ENCODE measurements around the gene UTF1. TPM values are rescaled to one million over a fixed set of nuclear protein-coding genes. Genes with fewer than 3 reads are reported as not detected.
"Not testable (repeated sequence)": the region's sequence is repeated elsewhere in the genome, so short reads cannot be mapped to it uniquely, and the experiment has no call there.

The UTF1 gene
- total and polyA plus RNA-seq, 11 donors = not detected

DNA sequence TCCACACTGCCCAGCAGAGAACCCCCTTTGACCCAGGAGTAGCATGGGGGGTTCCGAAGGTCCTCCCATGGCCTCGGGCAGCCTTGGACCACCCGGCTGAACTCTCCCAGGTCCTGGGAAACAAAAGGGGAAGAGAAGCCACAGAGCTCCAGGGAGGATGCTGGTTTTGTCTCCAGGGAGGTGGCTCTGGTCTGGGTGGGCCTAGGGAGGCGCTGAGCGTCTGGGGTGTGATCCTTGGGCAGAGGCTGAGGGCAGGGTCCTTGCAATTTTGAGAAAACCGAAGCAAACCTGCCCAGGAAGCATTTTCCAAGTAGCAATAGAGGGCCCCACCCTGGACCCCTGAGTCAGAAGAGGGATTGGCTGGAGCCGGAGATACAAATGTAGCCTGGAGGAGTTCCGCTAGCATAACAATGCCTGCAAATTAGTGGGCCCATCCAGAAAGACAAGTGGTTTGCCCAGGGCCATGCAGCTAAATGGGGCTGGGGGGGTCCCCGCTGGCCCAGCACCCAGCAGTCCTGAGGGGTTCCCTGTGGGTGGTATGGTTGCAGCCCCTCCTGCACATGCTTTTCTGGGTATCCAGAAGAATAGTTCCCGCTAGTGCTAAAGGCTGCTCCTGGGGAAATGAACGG is 2.0 kb downstream of the UTF1 start:
- TF ChIP-seq, protein P1, sequence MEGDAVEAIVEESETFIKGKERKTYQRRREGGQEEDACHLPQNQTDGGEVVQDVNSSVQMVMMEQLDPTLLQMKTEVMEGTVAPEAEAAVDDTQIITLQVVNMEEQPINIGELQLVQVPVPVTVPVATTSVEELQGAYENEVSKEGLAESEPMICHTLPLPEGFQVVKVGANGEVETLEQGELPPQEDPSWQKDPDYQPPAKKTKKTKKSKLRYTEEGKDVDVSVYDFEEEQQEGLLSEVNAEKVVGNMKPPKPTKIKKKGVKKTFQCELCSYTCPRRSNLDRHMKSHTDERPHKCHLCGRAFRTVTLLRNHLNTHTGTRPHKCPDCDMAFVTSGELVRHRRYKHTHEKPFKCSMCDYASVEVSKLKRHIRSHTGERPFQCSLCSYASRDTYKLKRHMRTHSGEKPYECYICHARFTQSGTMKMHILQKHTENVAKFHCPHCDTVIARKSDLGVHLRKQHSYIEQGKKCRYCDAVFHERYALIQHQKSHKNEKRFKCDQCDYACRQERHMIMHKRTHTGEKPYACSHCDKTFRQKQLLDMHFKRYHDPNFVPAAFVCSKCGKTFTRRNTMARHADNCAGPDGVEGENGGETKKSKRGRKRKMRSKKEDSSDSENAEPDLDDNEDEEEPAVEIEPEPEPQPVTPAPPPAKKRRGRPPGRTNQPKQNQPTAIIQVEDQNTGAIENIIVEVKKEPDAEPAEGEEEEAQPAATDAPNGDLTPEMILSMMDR (IDR thresholded peaks at IDR 0.05) = no peak
- no peak for TF ChIP-seq POLR2A (IDR thresholded peaks at IDR 0.05)
- H3K9me3 ChIP-seq = no peaks in the 10 kb centered on the region
- peaks cover 50 to 91% (median 78%) of the 10 kb centered on the region in 9 donors for H3K27me3 ChIP-seq
- no peak overlapping the region for H3K4me3 ChIP-seq
- ATAC-seq (no peak), DNase-seq (no peak)
- H3K4me1 ChIP-seq = peaks cover 0 to 35% (median 4%) of the 10 kb centered on the region in 12 donors
- H3K36me3 ChIP-seq = no peaks in the 10 kb centered on the region
- no peak overlapping the region for H3K27ac ChIP-seq
- intact Hi-C loops (cut with DNase I) = no loop called here
- WGBS, 4 donors = 40 to 52% (median 45%) methylated on average over 11 of the region's 11 CpGs

DNA sequence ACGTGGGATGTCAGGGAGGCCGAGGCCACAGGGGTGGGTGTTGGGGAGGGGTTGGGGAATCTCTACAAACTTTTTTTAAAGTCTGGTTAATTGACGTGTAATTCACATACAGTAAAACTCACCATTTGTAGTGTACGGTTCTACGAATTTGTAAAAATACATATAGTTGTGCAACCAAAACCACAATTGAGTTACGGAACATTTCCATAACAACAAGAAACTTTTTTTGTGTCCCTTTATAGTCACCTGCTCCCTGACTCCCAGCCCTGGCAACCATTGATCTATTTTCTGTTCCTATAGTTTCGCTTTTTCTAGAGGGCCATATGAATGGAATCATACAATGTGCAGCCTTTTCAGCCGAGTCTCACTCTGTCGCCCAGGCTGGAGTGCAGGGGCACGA is 4.8 kb downstream of the UTF1 start:
- H3K36me3 ChIP-seq; H3K27ac ChIP-seq; DNase-seq; H3K9me3 ChIP-seq; ATAC-seq; intact Hi-C loops (cut with DNase I): not testable (repeated sequence)
- Histone ChIP-seq H3K4me3 (peak overlapping the region in 1 of 12 donors; percentile 55), H3K27me3 (peaks cover 54 to 93% (median 84%) of the 10 kb centered on the region in 9 donors), H3K4me1 (peaks cover 0 to 45% (median 5%) of the 10 kb centered on the region in 12 donors)
- WGBS, 4 donors = 54 to 60% (median 59%) methylated on average over 8 to 10 of the region's 10 CpGs

DNA sequence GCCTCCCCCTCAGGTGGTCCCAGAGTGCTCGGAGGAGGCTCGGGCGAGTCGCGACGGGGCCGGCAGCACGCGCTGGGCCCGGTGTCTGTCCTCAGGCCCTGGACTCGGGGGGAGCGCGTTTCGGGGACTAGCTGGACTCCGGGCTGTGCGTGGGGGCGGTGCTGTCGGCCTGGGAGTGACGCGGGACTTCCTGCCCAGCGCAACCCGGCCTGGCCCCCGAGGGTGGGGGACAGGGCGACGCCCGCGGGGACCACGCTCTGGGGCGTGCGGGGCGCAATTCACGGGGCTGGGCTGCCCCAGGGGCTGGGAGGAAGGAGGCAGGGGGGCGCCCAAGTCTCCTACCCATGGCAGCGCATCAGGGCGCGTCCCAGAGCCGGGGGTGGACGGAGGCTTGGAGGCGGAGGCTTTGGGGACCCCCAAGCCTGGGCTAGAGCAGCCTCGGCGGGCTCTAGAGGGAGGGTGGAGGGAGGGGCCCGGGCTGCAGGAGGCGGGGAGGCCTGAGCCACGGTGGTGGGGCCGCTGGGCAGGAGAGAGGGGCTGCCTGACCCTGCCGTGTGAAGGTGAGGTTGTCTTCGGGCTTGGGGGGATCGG is 5.3 kb downstream of the UTF1 start:
- peak in 3 of 4 donors; percentile 18 to 70 (median 45) for ATAC-seq
- Histone ChIP-seq H3K27me3 (peaks cover 52 to 93% (median 86%) of the 10 kb centered on the region in 9 donors), H3K36me3 (no peaks in the 10 kb centered on the region), H3K27ac (peak overlapping the region in 5 of 12 donors; percentile 13 to 61 (median 39)), H3K4me3 (peak overlapping the region in 7 of 12 donors; percentile 18 to 55 (median 31)), H3K4me1 (peaks cover 0 to 43% (median 4%) of the 10 kb centered on the region in 12 donors), H3K9me3 (no peaks in the 10 kb centered on the region)
- intact Hi-C loops (cut with DNase I) = no loop called here
- TF ChIP-seq, protein P1 (IDR thresholded peaks at IDR 0.05) = no peak
- no peak for TF ChIP-seq POLR2A (IDR thresholded peaks at IDR 0.05)
- peak in 1 of 5 donors; percentile 39 for DNase-seq
- WGBS, 4 donors = 1 to 3% (median 3%) methylated on average over 13 to 48 of the region's 48 CpGs

DNA sequence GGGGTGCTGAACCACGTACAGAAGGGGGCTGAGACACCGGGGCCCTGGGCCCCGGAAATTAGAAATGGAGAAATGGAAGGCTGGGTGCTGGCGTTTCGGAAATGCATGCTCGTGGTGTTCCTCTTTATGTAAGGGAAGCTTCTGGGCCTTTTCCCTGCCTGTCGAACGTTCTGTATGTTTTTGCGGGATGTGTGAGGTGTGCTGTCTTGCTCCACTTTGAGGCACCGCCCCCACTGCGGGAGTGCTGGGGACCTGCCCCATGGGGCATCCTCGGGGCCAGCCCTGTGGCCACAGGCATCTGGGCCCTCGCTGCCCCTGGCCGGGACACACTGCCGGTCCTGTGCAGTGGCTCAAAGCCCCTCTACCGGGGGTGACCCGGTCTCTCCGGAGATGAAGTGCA is 5.9 kb downstream of the UTF1 start:
- Histone ChIP-seq H3K36me3 (no peaks in the 10 kb centered on the region), H3K4me1 (peaks cover 0 to 37% (median 4%) of the 10 kb centered on the region in 12 donors), H3K27me3 (peaks cover 50 to 93% (median 86%) of the 10 kb centered on the region in 9 donors), H3K9me3 (no peaks in the 10 kb centered on the region), H3K4me3 (peak overlapping the region in 10 of 12 donors; percentile 8 to 55 (median 31)), H3K27ac (peak overlapping the region in 4 of 12 donors; percentile 11 to 58 (median 26))
- intact Hi-C loops (cut with DNase I) = no loop called here
- TF ChIP-seq POLR2A (IDR thresholded peaks at IDR 0.05) = no peak
- TF ChIP-seq, protein P1 (IDR thresholded peaks at IDR 0.05) = no peak
- peak; percentile 13 to 61 (median 27) for ATAC-seq
- no peak for DNase-seq
- WGBS, 4 donors = 1 to 8% (median 2%) methylated on average over 12 to 18 of the region's 18 CpGs
